ENCODE results near the gene TBL1XR1. TPM values are rescaled to one million over a fixed set of nuclear protein-coding genes. Genes with fewer than 3 reads are reported as not detected.

The TBL1XR1 gene
- total and polyA plus RNA-seq, 2 of the 13 experiments (the other 11 are each of a cell fraction or from before 2014, with no cell fraction given) = 57.7 to 62.5 TPM

DNA sequence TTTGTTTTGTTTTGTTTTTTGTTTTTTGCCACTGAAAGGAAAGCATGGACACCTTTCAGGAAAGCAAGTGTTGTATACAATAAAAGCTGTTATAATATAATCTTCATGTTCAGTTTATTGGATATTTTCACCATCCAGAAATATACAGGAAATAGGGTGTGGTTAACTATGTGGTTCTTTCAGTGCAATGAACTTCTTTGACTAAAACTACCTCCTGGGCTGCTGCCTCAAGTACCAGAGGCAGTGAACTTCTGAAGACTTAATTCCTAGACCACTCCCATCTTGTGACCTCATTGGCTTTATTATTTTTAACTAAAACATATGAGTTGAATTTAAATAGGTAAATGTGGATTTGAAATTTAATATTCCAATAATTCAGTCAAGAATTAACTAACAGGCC, 27.1 kb upstream of the TBL1XR1 start:
- no peak for TF ChIP-seq ZMAT5 (CRISPR knock-in tag; IDR thresholded peaks at IDR 0.05; ENCODE audit: borderline replicate concordance, low read depth)
- TF ChIP-seq, protein P1, sequence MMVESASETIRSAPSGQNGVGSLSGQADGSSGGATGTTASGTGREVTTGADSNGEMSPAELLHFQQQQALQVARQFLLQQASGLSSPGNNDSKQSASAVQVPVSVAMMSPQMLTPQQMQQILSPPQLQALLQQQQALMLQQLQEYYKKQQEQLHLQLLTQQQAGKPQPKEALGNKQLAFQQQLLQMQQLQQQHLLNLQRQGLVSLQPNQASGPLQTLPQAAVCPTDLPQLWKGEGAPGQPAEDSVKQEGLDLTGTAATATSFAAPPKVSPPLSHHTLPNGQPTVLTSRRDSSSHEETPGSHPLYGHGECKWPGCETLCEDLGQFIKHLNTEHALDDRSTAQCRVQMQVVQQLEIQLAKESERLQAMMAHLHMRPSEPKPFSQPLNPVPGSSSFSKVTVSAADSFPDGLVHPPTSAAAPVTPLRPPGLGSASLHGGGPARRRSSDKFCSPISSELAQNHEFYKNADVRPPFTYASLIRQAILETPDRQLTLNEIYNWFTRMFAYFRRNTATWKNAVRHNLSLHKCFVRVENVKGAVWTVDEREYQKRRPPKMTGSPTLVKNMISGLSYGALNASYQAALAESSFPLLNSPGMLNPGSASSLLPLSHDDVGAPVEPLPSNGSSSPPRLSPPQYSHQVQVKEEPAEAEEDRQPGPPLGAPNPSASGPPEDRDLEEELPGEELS (CRISPR knock-in tag; IDR thresholded peaks at IDR 0.05) = no peak
- no peak overlapping the region for H3K4me3 ChIP-seq (replicated peaks in 1 of 3; ENCODE audit: insufficient read depth in 1 of 3, low read depth in 2 of 3, low read length in 3 of 3)
- no peak overlapping the region for H3K4me2 ChIP-seq (ENCODE audit: low read depth, low read length)
- FAIRE-seq = no peak
- no TSS peak for BruUV-seq (replicated peaks)
- no peak overlapping the region for H3K9ac ChIP-seq (ENCODE audit: insufficient read depth, low read depth, low read length)
- no peaks in the 10 kb centered on the region for H4K20me1 ChIP-seq (ENCODE audit: insufficient read depth, low read length)
- H3K27ac ChIP-seq (ENCODE audit: extremely low read length, insufficient read depth, low read length) = no peak overlapping the region
- in situ Hi-C loops (cut with HindIII; ENCODE audit: extremely low pct_ligation_motif_present, low pct_unique_long_range_greater_than_20kb) = no loop called here
- no peak for DNase-seq (ENCODE audit: low spot score)
- CTCF ChIA-PET (ENCODE audit: low intra/inter-chr PET ratio, low total read pairs) = no interaction called here
- peaks cover 0 to 3% of the 10 kb centered on the region in 2 experiments; a peak in 1 of 5 replicates for H3K27me3 ChIP-seq (ENCODE audit: control insufficient read depth in 1 of 2, insufficient read depth in 2 of 2, low read length in 2 of 2)
- no peaks in the 10 kb centered on the region for H3K36me3 ChIP-seq (replicated peaks in 1 of 2; ENCODE audit: control insufficient read depth in 1 of 2, insufficient read depth in 2 of 2, low read length in 2 of 2)
- ATAC-seq = no peak
- H2AFZ ChIP-seq (ENCODE audit: low read length) = no peak overlapping the region
- intact Hi-C loops (cut with micrococcal nuclease; ENCODE audit: unreplicated experiment) = no loop called here
- POLR2A ChIA-PET = no interaction called here
- H3K4me1 ChIP-seq (ENCODE audit: insufficient read depth, low read length) = peaks cover 21% of the 10 kb centered on the region
- no peaks in the 10 kb centered on the region for H3K79me2 ChIP-seq (ENCODE audit: insufficient read depth, low read length)
- no peaks in the 10 kb centered on the region for H3K9me3 ChIP-seq (ENCODE audit: low read length)

DNA sequence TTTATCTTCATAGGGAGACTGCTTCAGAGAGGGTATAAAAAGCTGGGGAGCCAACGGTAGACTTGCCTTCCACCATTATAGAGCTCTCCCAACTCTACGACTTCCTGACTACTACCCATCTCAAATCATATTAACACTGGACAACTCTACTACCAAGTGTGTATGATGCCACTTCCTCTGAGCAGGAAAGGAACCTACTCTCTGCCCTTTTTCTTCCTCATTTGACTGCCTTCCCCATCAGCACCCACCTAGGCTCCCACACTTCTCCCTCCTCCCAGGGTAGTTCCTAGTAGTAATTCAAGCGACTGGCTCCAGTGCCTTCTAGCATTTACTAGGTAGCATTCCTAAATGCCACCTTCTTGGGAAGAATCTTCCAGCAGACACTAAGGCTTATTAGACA, 24.5 kb upstream of the TBL1XR1 start:
- H4K20me1 ChIP-seq (ENCODE audit: insufficient read depth, low read length) = no peaks in the 10 kb centered on the region
- TF ChIP-seq ZNF766 (CRISPR knock-in tag; IDR thresholded peaks at IDR 0.05; ENCODE audit: borderline replicate concordance) (no peak), ATF7-NPFF (CRISPR knock-in tag; IDR thresholded peaks at IDR 0.05; ENCODE audit: low read depth) (no peak), ZNF841 (CRISPR knock-in tag; IDR thresholded peaks at IDR 0.05; ENCODE audit: borderline replicate concordance) (no peak), ZNF558 (CRISPR knock-in tag; IDR thresholded peaks at IDR 0.05; ENCODE audit: borderline replicate concordance) (no peak), ZFP1 (CRISPR knock-in tag; IDR thresholded peaks at IDR 0.05) (no peak), TMF1 (CRISPR knock-in tag; IDR thresholded peaks at IDR 0.05; ENCODE audit: low read depth) (no peak)
- TF ChIP-seq, protein P2, sequence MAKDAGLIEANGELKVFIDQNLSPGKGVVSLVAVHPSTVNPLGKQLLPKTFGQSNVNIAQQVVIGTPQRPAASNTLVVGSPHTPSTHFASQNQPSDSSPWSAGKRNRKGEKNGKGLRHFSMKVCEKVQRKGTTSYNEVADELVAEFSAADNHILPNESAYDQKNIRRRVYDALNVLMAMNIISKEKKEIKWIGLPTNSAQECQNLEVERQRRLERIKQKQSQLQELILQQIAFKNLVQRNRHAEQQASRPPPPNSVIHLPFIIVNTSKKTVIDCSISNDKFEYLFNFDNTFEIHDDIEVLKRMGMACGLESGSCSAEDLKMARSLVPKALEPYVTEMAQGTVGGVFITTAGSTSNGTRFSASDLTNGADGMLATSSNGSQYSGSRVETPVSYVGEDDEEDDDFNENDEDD (CRISPR knock-in tag; IDR thresholded peaks at IDR 0.05; ENCODE audit: borderline replicate concordance) = no peak
- TF ChIP-seq, protein P3, sequence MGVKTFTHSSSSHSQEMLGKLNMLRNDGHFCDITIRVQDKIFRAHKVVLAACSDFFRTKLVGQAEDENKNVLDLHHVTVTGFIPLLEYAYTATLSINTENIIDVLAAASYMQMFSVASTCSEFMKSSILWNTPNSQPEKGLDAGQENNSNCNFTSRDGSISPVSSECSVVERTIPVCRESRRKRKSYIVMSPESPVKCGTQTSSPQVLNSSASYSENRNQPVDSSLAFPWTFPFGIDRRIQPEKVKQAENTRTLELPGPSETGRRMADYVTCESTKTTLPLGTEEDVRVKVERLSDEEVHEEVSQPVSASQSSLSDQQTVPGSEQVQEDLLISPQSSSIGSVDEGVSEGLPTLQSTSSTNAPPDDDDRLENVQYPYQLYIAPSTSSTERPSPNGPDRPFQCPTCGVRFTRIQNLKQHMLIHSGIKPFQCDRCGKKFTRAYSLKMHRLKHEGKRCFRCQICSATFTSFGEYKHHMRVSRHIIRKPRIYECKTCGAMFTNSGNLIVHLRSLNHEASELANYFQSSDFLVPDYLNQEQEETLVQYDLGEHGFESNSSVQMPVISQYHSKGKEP (CRISPR knock-in tag; IDR thresholded peaks at IDR 0.05) = no peak

More for the DNA sequence above, 24.5 kb upstream of the TBL1XR1 start:
- FAIRE-seq = no peak
- Histone ChIP-seq H3K4me3 (replicated peaks in 1 of 3; ENCODE audit: insufficient read depth in 1 of 3, low read depth in 2 of 3, low read length in 3 of 3) (no peak overlapping the region), H3K27ac (ENCODE audit: extremely low read length, insufficient read depth, low read length) (no peak overlapping the region), H3K9me3 (ENCODE audit: low read length) (no peaks in the 10 kb centered on the region), H3K79me2 (ENCODE audit: insufficient read depth, low read length) (no peaks in the 10 kb centered on the region), H3K27me3 (ENCODE audit: control insufficient read depth in 1 of 2, insufficient read depth in 2 of 2, low read length in 2 of 2) (peaks cover 0 to 3% of the 10 kb centered on the region in 2 experiments; a peak in 1 of 5 replicates), H3K36me3 (replicated peaks in 1 of 2; ENCODE audit: control insufficient read depth in 1 of 2, insufficient read depth in 2 of 2, low read length in 2 of 2) (no peaks in the 10 kb centered on the region), H3K4me1 (ENCODE audit: insufficient read depth, low read length) (peaks cover 15% of the 10 kb centered on the region), H3K4me2 (ENCODE audit: low read depth, low read length) (no peak overlapping the region), H2AFZ (ENCODE audit: low read length) (no peak overlapping the region), H3K9ac (ENCODE audit: insufficient read depth, low read depth, low read length) (no peak overlapping the region)
- in situ Hi-C loops (cut with HindIII; ENCODE audit: extremely low pct_ligation_motif_present, low pct_unique_long_range_greater_than_20kb) (no loop called here), intact Hi-C loops (cut with micrococcal nuclease; ENCODE audit: unreplicated experiment) (no loop called here)
- 35% methylated on average over 2 of the region's 3 CpGs for WGBS (ENCODE audit: low lambda C conversion rate)
- no peak for ATAC-seq
- ChIA-PET CTCF (ENCODE audit: low intra/inter-chr PET ratio, low total read pairs) (no interaction called here), POLR2A (no interaction called here)
- BruUV-seq (replicated peaks) = no TSS peak
- no peak for DNase-seq (ENCODE audit: low spot score)
